ENCODE results near the gene PPARGC1A.

PPARGC1A gene

DNA sequence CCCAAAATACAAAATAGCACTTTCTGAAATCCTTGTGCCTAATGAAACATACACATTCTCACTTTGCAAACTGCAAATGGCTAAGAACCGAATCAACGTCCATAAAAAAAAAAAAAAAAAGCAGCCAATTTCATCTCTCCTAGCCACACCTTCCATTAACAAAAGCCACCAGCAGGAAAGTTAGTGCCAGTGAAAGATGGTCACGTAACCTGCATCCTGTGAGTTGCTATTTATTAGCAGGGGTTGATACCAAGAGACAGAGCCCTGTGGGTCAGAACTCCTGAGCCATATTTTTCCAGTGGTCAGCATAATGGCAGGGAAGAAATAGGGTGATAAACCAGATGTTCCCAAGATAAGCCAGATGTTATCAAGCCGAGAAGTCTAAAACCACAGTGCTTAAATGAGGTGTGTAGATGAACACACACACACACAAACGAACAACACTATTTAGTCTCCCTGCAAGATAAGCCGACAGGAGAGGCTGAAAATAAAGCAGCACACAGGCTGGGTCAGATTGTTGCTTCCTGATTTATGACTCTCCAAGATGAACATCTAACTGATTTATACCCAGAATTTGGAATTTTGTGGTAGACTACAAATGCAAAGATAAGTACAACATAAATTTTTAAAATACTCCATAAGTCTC, 11.5 kb downstream of the PPARGC1A start:
- DNase-seq (ENCODE audit: low read depth): no peak
- TF ChIP-seq, protein P1, sequence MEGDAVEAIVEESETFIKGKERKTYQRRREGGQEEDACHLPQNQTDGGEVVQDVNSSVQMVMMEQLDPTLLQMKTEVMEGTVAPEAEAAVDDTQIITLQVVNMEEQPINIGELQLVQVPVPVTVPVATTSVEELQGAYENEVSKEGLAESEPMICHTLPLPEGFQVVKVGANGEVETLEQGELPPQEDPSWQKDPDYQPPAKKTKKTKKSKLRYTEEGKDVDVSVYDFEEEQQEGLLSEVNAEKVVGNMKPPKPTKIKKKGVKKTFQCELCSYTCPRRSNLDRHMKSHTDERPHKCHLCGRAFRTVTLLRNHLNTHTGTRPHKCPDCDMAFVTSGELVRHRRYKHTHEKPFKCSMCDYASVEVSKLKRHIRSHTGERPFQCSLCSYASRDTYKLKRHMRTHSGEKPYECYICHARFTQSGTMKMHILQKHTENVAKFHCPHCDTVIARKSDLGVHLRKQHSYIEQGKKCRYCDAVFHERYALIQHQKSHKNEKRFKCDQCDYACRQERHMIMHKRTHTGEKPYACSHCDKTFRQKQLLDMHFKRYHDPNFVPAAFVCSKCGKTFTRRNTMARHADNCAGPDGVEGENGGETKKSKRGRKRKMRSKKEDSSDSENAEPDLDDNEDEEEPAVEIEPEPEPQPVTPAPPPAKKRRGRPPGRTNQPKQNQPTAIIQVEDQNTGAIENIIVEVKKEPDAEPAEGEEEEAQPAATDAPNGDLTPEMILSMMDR (IDR thresholded peaks at IDR 0.05; ENCODE audit: insufficient read depth, low read depth, low read length, missing control alignments): no peak
- H3K4me3 ChIP-seq (ENCODE audit: low read depth, low read length): no peak overlapping the region

DNA sequence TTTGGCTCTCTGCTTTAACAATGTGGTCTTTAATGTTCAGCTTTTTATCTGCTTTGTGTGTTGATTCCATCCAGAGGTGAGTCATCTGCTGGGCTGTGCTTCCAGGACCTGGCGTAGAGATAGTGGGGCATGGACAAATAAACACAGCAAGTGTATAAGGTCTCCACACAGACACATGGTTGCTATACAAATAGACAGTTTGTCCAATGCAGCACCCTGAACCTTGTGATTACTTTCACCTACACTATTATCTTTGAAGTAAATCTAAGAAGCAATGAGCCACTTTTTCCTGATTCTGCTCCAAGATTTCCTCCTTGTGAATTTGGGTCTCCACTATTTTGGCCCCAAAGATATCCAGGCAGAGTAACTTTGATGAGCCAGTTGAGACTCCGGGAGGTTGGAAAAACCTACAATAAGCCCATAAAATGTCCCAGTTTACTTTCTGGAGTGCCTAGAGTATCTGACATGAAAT, 12.1 kb downstream of the PPARGC1A start:
- TF ChIP-seq, protein P1 (IDR thresholded peaks at IDR 0.05; ENCODE audit: insufficient read depth, low read depth, low read length, missing control alignments): no peak
- no peak overlapping the region for H3K4me3 ChIP-seq (ENCODE audit: low read depth, low read length)
- DNase-seq (ENCODE audit: low read depth): no peak

DNA sequence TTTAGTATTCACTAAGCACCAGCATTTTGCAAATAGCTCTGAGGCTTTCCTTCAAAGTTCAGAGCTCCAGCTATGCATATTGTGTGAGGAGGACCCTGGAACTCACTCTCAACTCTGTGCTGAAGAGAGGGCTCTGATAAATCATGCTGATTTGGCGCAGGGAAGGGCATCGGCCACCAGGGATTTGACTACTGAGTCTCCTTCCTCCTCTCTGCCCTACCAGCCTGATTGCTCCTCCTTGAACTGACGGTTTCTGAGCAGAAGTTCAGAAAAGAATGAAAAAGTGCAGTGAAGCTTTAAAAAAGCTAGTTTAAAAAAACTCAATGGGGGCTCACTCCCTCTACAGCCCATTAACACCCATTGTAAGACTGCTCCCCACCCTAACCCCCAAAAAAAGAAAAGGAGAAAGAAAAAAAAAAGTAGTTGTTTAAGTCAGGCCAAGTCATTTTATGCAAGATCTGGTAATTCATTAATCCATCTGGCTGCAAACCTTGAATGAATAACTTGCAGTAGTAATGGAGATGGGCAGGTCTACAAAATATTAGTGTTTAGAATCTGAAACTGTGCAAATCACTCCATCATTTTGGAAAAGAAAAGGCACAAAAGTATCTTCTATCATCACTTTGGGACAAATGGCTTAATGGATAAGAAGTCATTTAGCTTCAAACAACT, 13.3 kb downstream of the PPARGC1A start:
- TF ChIP-seq, protein P1 (IDR thresholded peaks at IDR 0.05; ENCODE audit: insufficient read depth, low read depth, low read length, missing control alignments): no peak
- no peak overlapping the region for H3K4me3 ChIP-seq (ENCODE audit: low read depth, low read length)
- DNase-seq (ENCODE audit: low read depth): no peak

DNA sequence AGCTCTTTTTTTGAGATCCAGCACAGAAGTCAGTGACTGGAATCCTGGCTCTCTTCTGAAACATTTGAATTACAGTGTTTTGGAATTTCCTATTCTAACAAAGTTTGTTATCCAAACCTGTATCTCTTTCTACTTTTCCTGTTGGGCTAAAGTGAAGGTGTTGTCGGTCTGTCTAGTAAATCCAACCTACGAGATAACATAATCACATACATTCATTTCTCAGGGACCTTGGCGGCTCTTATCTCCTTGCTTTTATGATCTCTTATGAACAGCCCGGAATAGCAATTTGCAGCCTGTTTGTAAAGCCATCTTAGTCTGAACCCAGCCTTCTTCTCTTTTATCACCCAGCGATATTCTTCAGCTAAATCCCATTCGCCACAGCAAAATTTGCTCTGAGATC, 14.5 kb downstream of the PPARGC1A start:
- TF ChIP-seq, protein P1 (IDR thresholded peaks at IDR 0.05; ENCODE audit: insufficient read depth, low read depth, low read length, missing control alignments): no peak
- H3K4me3 ChIP-seq (ENCODE audit: low read depth, low read length): no peak overlapping the region
- no peak for DNase-seq (ENCODE audit: low read depth)

DNA sequence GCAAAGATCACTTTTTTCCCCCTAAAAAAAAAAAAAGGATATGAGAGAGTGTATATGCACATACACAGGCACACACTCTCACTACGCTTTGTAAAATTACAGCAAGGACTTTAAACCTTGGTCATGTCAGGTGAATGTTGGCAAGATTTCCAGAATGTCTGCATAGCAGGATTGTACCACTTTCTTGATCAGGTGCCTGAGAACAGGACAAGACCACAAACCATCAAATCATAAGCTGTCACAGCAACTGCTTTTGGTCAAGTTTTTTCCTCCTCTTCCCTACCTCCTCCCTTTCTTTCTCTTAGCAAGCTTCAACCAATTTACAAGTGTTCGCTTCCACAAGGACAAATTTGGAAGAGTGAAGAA, 15.3 kb downstream of the PPARGC1A start:
- no peak overlapping the region for H3K4me3 ChIP-seq (ENCODE audit: low read depth, low read length)
- TF ChIP-seq, protein P1 (IDR thresholded peaks at IDR 0.05; ENCODE audit: insufficient read depth, low read depth, low read length, missing control alignments): no peak
- DNase-seq (ENCODE audit: low read depth): no peak

DNA sequence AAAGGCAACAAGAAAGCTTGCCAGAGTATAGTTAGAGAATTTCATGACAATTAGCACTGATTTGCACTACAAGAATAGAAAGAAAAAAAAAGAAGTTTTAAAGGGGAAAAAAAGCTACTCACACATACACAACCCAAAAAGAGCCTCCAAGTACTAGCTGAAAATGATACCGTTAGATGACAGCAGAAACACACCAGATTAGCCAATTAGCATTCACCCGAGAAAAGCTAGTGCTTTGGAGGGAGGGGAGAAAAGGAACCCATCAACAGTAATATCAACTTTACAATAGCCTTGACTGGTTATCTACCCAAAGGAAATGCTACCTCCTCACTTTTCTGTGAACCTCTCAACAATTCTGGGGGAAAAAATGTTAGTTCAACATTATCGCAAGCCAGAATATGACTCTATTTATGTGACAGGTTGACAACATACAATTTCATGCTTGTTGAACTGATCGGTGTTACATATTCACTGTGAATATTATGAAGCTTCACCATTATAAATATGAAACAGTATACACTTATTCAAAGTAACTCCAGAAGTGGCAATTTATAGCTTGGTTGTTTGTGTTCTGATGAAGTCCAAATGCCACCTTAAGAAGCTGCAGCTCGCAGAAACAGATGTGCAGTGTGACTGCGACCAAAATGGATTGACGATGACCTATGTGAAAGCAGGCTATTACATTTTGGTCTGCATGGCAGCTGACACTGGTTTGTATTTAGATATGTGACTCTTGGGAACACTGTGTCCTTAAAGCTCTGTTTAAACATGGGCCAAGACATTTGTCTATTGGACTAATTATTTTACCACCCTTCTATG, 15.9 kb downstream of the PPARGC1A start:
- DNase-seq (ENCODE audit: low read depth): no peak
- H3K4me3 ChIP-seq (ENCODE audit: low read depth, low read length): no peak overlapping the region
- TF ChIP-seq, protein P1 (IDR thresholded peaks at IDR 0.05; ENCODE audit: insufficient read depth, low read depth, low read length, missing control alignments): no peak

Measured in GM12865 (cell line).